ENCODE data around the gene ESRP2. TPM values are rescaled to one million over a fixed set of nuclear protein-coding genes. Genes with fewer than 3 reads are reported as not detected.

Gene ESRP2
- total and polyA plus RNA-seq, 8 donors: 20.1 to 45.5 (median 35.0) TPM

GRCh38 chr16:68275611-68276191, 39.8 kb upstream of the ESRP2 start:
- no peak for FAIRE-seq
- H3K4me1 ChIP-seq: peaks cover 0 to 6% (median 0%) of the 10 kb centered on the region in 3 donors
- 74 to 80% methylated on average over 4 of the region's 4 CpGs for WGBS, 2 donors

GRCh38 chr16:68274441-68274840, 38.5 kb upstream of the ESRP2 start:
- Histone ChIP-seq H3K27ac (no peak overlapping the region), H3K27me3 (no peaks in the 10 kb centered on the region), H3K4me1 (peaks cover 0 to 6% (median 0%) of the 10 kb centered on the region in 3 donors), H3K36me3 (no peaks in the 10 kb centered on the region), H3K4me3 (no peak overlapping the region), H3K9me3 (no peaks in the 10 kb centered on the region)
- ATAC-seq (no peak), FAIRE-seq (no peak), DNase-seq (no peak)
- WGBS, 2 donors: 82 to 90% methylated on average over 4 of the region's 4 CpGs
- TF ChIP-seq CTCF (IDR thresholded peaks at IDR 0.05): no peak
- intact Hi-C loops (cut with DNase I): no loop called here

More at GRCh38 chr16:68275611-68276191, 39.8 kb upstream of the ESRP2 start:
- Histone ChIP-seq H3K4me3 (no peak overlapping the region), H3K27ac (no peak overlapping the region), H3K27me3 (no peaks in the 10 kb centered on the region), H3K36me3 (no peaks in the 10 kb centered on the region), H3K9me3 (no peaks in the 10 kb centered on the region)
- TF ChIP-seq CTCF (IDR thresholded peaks at IDR 0.05): no peak
- ATAC-seq (no peak), DNase-seq (no peak)
- intact Hi-C loops (cut with DNase I): no loop called here

- Histone ChIP-seq H3K4me3 (no peak overlapping the region), H3K9me3 (no peaks in the 10 kb centered on the region), H3K36me3 (no peaks in the 10 kb centered on the region), H3K27ac (no peak overlapping the region), H3K27me3 (no peaks in the 10 kb centered on the region), H3K4me1 (peaks cover 0 to 6% (median 0%) of the 10 kb centered on the region in 3 donors)
- no peak for TF ChIP-seq CTCF (IDR thresholded peaks at IDR 0.05)
- intact Hi-C loops (cut with DNase I): no loop called here
- ATAC-seq: no peak
- FAIRE-seq: no peak
- DNase-seq: no peak
- 95 to 99% methylated on average over 8 of the region's 8 CpGs for WGBS, 2 donors
Measured at GRCh38 chr16:68273896-68274295, 38.0 kb upstream of the ESRP2 start.

GRCh38 chr16:68273459-68273858, 37.5 kb upstream of the ESRP2 start:
- H3K27ac ChIP-seq: no peak overlapping the region
- no peak for FAIRE-seq
- H3K4me1 ChIP-seq: peaks cover 0 to 6% (median 0%) of the 10 kb centered on the region in 3 donors
- H3K27me3 ChIP-seq: no peaks in the 10 kb centered on the region
- WGBS, 2 donors: 93 to 96% methylated on average over 5 of the region's 5 CpGs
- TF ChIP-seq CTCF (IDR thresholded peaks at IDR 0.05): no peak
- H3K9me3 ChIP-seq: no peaks in the 10 kb centered on the region
- intact Hi-C loops (cut with DNase I): no loop called here
- DNase-seq: no peak
- no peaks in the 10 kb centered on the region for H3K36me3 ChIP-seq
- no peak overlapping the region for H3K4me3 ChIP-seq
- no peak for ATAC-seq

- peak in 3 of 4 donors; percentile 33 to 62 (median 53) for ATAC-seq
- intact Hi-C loops (cut with DNase I): no loop called here
- no peak for TF ChIP-seq CTCF (IDR thresholded peaks at IDR 0.05)
- H3K27ac ChIP-seq: no peak overlapping the region
- FAIRE-seq: no peak
- no peaks in the 10 kb centered on the region for H3K9me3 ChIP-seq
- no peaks in the 10 kb centered on the region for H3K27me3 ChIP-seq
- H3K4me1 ChIP-seq: peaks cover 0 to 6% (median 0%) of the 10 kb centered on the region in 3 donors
- 27 to 36% methylated on average over 4 of the region's 4 CpGs for WGBS, 2 donors
- H3K36me3 ChIP-seq: no peaks in the 10 kb centered on the region
- H3K4me3 ChIP-seq: no peak overlapping the region
- DNase-seq: peak in 2 of 6 donors; percentile 35 to 45
Measured at GRCh38 chr16:68272507-68273209, 36.7 kb upstream of the ESRP2 start.

Data from pancreas (tissue), 10 donors.